ENCODE data around the gene MYL7. TPM values are rescaled to one million over a fixed set of nuclear protein-coding genes. Genes with fewer than 3 reads are reported as not detected.

The MYL7 gene
- total RNA-seq, 1 donor, result not detected

- Histone ChIP-seq H2AFZ (ENCODE audit: low read length) (no peak overlapping the region), H3K4me1 (ENCODE audit: insufficient read depth, low read length) (peaks cover 9% of the 10 kb centered on the region), H3K79me2 (ENCODE audit: insufficient read depth, low read length) (no peaks in the 10 kb centered on the region), H3K27me3 (ENCODE audit: insufficient read depth, low read length) (no peaks in the 10 kb centered on the region), H3K27ac (ENCODE audit: low read depth, low read length) (no peak overlapping the region), H3K36me3 (ENCODE audit: insufficient read depth, low read length) (no peaks in the 10 kb centered on the region), H3K4me2 (ENCODE audit: insufficient read depth, low read length) (no peak overlapping the region), H4K20me1 (ENCODE audit: insufficient read depth, low read length) (no peaks in the 10 kb centered on the region), H3K9me3 (ENCODE audit: low read depth, low read length) (no peaks in the 10 kb centered on the region), H3K4me3 (ENCODE audit: insufficient read depth, low read length) (no peak overlapping the region)
- DNase-seq (ENCODE audit: insufficient read length, low spot score, missing footprints), result peak; percentile 52
- no peak for TF ChIP-seq CTCF (IDR thresholded peaks at IDR 0.05; ENCODE audit: extremely low read depth, low read depth, low read length)
Observed at GRCh38 chr7:44134943-44135628, 6.0 kb downstream of the MYL7 start.

GRCh38 chr7:44133295-44133694 lies 7.8 kb downstream of the MYL7 start:
- no peaks in the 10 kb centered on the region for H3K9me3 ChIP-seq (ENCODE audit: low read depth, low read length)
- peaks cover 9% of the 10 kb centered on the region for H3K4me1 ChIP-seq (ENCODE audit: insufficient read depth, low read length)
- no peaks in the 10 kb centered on the region for H3K36me3 ChIP-seq (ENCODE audit: insufficient read depth, low read length)
- TF ChIP-seq CTCF (IDR thresholded peaks at IDR 0.05; ENCODE audit: extremely low read depth, low read depth, low read length), result no peak
- H3K27ac ChIP-seq (ENCODE audit: low read depth, low read length), result no peak overlapping the region
- no peaks in the 10 kb centered on the region for H3K79me2 ChIP-seq (ENCODE audit: insufficient read depth, low read length)
- H3K4me2 ChIP-seq (ENCODE audit: insufficient read depth, low read length), result no peak overlapping the region
- no peaks in the 10 kb centered on the region for H3K27me3 ChIP-seq (ENCODE audit: insufficient read depth, low read length)
- H3K4me3 ChIP-seq (ENCODE audit: insufficient read depth, low read length), result no peak overlapping the region
- DNase-seq (ENCODE audit: insufficient read length, low spot score, missing footprints), result peak; percentile 78
- H2AFZ ChIP-seq (ENCODE audit: low read length), result no peak overlapping the region
- H4K20me1 ChIP-seq (ENCODE audit: insufficient read depth, low read length), result no peaks in the 10 kb centered on the region

- no peak overlapping the region for H2AFZ ChIP-seq (ENCODE audit: low read length)
- TF ChIP-seq CTCF (IDR thresholded peaks at IDR 0.05; ENCODE audit: extremely low read depth, low read depth, low read length), result no peak
- no peaks in the 10 kb centered on the region for H3K36me3 ChIP-seq (ENCODE audit: insufficient read depth, low read length)
- peaks cover 9% of the 10 kb centered on the region for H3K4me1 ChIP-seq (ENCODE audit: insufficient read depth, low read length)
- no peaks in the 10 kb centered on the region for H3K79me2 ChIP-seq (ENCODE audit: insufficient read depth, low read length)
- H3K27me3 ChIP-seq (ENCODE audit: insufficient read depth, low read length), result no peaks in the 10 kb centered on the region
- H3K4me2 ChIP-seq (ENCODE audit: insufficient read depth, low read length), result no peak overlapping the region
- H3K4me3 ChIP-seq (ENCODE audit: insufficient read depth, low read length), result no peak overlapping the region
- no peak overlapping the region for H3K27ac ChIP-seq (ENCODE audit: low read depth, low read length)
- no peaks in the 10 kb centered on the region for H3K9me3 ChIP-seq (ENCODE audit: low read depth, low read length)
- peak; percentile 69 for DNase-seq (ENCODE audit: insufficient read length, low spot score, missing footprints)
- H4K20me1 ChIP-seq (ENCODE audit: insufficient read depth, low read length), result no peaks in the 10 kb centered on the region
Observed at GRCh38 chr7:44132039-44132438, 9.1 kb downstream of the MYL7 start.

- Histone ChIP-seq H3K4me3 (ENCODE audit: insufficient read depth, low read length) (no peak overlapping the region), H4K20me1 (ENCODE audit: insufficient read depth, low read length) (no peaks in the 10 kb centered on the region), H3K4me2 (ENCODE audit: insufficient read depth, low read length) (no peak overlapping the region), H3K79me2 (ENCODE audit: insufficient read depth, low read length) (no peaks in the 10 kb centered on the region), H3K4me1 (ENCODE audit: insufficient read depth, low read length) (peaks cover 9% of the 10 kb centered on the region), H3K27me3 (ENCODE audit: insufficient read depth, low read length) (no peaks in the 10 kb centered on the region), H3K27ac (ENCODE audit: low read depth, low read length) (no peak overlapping the region), H3K36me3 (ENCODE audit: insufficient read depth, low read length) (no peaks in the 10 kb centered on the region), H3K9me3 (ENCODE audit: low read depth, low read length) (no peaks in the 10 kb centered on the region), H2AFZ (ENCODE audit: low read length) (no peak overlapping the region)
- TF ChIP-seq CTCF (IDR thresholded peaks at IDR 0.05; ENCODE audit: extremely low read depth, low read depth, low read length), result peak; percentile 50
- DNase-seq (ENCODE audit: insufficient read length, low spot score, missing footprints), result peak; percentile 78
Observed at GRCh38 chr7:44131173-44132029, 9.7 kb downstream of the MYL7 start.

Data from osteoblast (primary cell).